Ovary (tissue), 9 donors: ENCODE data around the gene SCN2B. TPM values are rescaled to one million over a fixed set of nuclear protein-coding genes. Genes with fewer than 3 reads are reported as not detected.

Experiments used
- DNase-seq, 5 donors: peaks; one replicate each; pipeline ENCODE4 v3.0.0-alpha.2; 2019 to 2020
- H3K27ac ChIP-seq, 2 donors: fragments of 200-600 bp; one replicate each; pipeline versions ENCODE4 v1.5.1 to v1.8.0; 2019 to 2022
- H3K27me3 ChIP-seq: fragments of 200-600 bp; one replicate; pipeline ENCODE4 v1.8.0; 2022
- H3K36me3 ChIP-seq: fragments of 200-600 bp; sonication (generic); one replicate; pipeline ENCODE4 v1.5.1; 2019
- H3K4me1 ChIP-seq: one replicate; pipeline ENCODE4 v1.8.1; 2013; ENCODE audit warnings: mild to moderate bottlenecking, moderate library complexity; ENCODE audit not compliant: insufficient read depth
- H3K4me3 ChIP-seq: fragments of 200-600 bp; sonication (generic); one replicate; pipeline ENCODE4 v1.5.1; 2017
- H3K9me3 ChIP-seq, 2 donors: fragments of 200-600 bp in 1 of 2; sonication (generic) in 1 of 2; one replicate each; pipeline versions ENCODE4 v1.5.1 to v1.8.1; 2013 to 2019; ENCODE audit warnings: mild to moderate bottlenecking in 1 of 2, moderate library complexity in 1 of 2
- CTCF ChIP-seq, 3 donors: fragments of 450-650 bp in 2 of 3; fragments of 200-600 bp in 1 of 3; IDR thresholded peaks; one replicate each; pipeline versions ENCODE4 v1.5.1 to v1.8.0; 2016 to 2022; ENCODE audit warnings: antibody characterized with exemption in 3 of 3, mild to moderate bottlenecking in 1 of 3
- EP300 ChIP-seq: sonication (generic); formaldehyde crosslinking; IDR thresholded peaks from one replicate; pipeline ENCODE4 v1.6.1; 2017; ENCODE audit warnings: antibody characterized with exemption
- POLR2A ChIP-seq: fragments of 450-650 bp; IDR thresholded peaks from one replicate; pipeline ENCODE4 v1.6.1; 2017; ENCODE audit warnings: antibody characterized with exemption, mild to moderate bottlenecking, moderate library complexity
- WGBS, 3 donors: extraction: QIAGEN DNeasy Blood & Tissue Kit in 1 of 3; methylation state at CpG; one replicate each; pipeline versions ENCODE4 v1.1.5 to v1.1.7; 2013 to 2017; 5-methylcytosine and 5-hydroxymethylcytosine counted together
- intact Hi-C, 4 donors: fragments of 100-400 bp; cut with DNase I; formaldehyde crosslinking; loops; one replicate each; pipeline versions ENCODE4 v1.11.0 to v1.15.1; 2022 to 2023
- polyA plus RNA-seq, 2 donors: library from polyadenylated mRNA; stranded (reverse); fragments of 200-250 nt in 1 of 2; fragments of 350-450 nt in 1 of 2; fragmentation: Illumina TruSeq in 1 of 2; extraction: RNeasy Lipid Tissue Mini Kit (QIAGEN cat#74804) in 1 of 2; gene quantifications; one replicate each; pipeline ENCODE4 v1.2.3, GENCODE V29; 2013 to 2014
- total RNA-seq, 7 donors: library from RNA; depleted of rRNA in 2 of 7; stranded (reverse); fragments of >200 nt in 2 of 7; fragmentation: NEBNext Ultra II Directional in 3 of 7; extraction: Animal tissue kit (Norgen Biotek cat#: 25700) in 3 of 7; gene quantifications; one replicate each; pipeline versions ENCODE4 v1.1.0 to v1.2.4, GENCODE V29; 2016 to 2023
- donor health status: DM: no; HTN: no; CAD: no; lungs with moderate emphysema.
- donor health status: DM: no; HTN: no; CAD: no.
- donor health status: Bipolar disorder and iron deficiency.
- donor health status: DM: yes; HTN: yes; CAD: no.
- donor health status: DM: no; HTN: no; CAD: no.
- donor health status: DM: yes; HTN: yes; CAD: no.

SCN2B gene
- total and polyA plus RNA-seq, 9 donors = 0.11 to 2.1 (median 0.38) TPM

GRCh38 chr11:118213781-118214180, 37.3 kb upstream of the SCN2B start:
- no peaks in the 10 kb centered on the region for H3K27me3 ChIP-seq
- H3K27ac ChIP-seq = no peak overlapping the region
- TF ChIP-seq POLR2A (no peak), CTCF (IDR thresholded peaks at IDR 0.05) (no peak), EP300 (no peak)
- no peaks in the 10 kb centered on the region for H3K4me1 ChIP-seq
- H3K36me3 ChIP-seq = no peaks in the 10 kb centered on the region
- no peak for DNase-seq
- intact Hi-C loops = no loop called here
- WGBS, 3 donors = 81 to 88% (median 87%) methylated on average over 2 of the region's 2 CpGs
- H3K9me3 ChIP-seq = no peaks in the 10 kb centered on the region
- no peak overlapping the region for H3K4me3 ChIP-seq

GRCh38 chr11:118213201-118213600, 36.8 kb upstream of the SCN2B start:
- no peak for TF ChIP-seq CTCF (IDR thresholded peaks at IDR 0.05)
- TF ChIP-seq POLR2A = no peak
- no peak for TF ChIP-seq EP300
- intact Hi-C loops = no loop called here
- WGBS, 3 donors = 68 to 77% (median 75%) methylated on average over 4 of the region's 4 CpGs

GRCh38 chr11:118212781-118213191, 36.3 kb upstream of the SCN2B start:
- Histone ChIP-seq H3K4me1 (no peaks in the 10 kb centered on the region), H3K27ac (no peak overlapping the region), H3K27me3 (no peaks in the 10 kb centered on the region), H3K9me3 (no peaks in the 10 kb centered on the region), H3K36me3 (no peaks in the 10 kb centered on the region), H3K4me3 (no peak overlapping the region)
- no peak for DNase-seq
- WGBS, 3 donors = 64 to 73% (median 70%) methylated on average over 2 of the region's 2 CpGs
- TF ChIP-seq EP300 = no peak
- no peak for TF ChIP-seq POLR2A
- TF ChIP-seq CTCF (IDR thresholded peaks at IDR 0.05) = no peak
- intact Hi-C loops = no loop called here

More at GRCh38 chr11:118213201-118213600, 36.8 kb upstream of the SCN2B start:
- Histone ChIP-seq H3K27ac (no peak overlapping the region), H3K4me1 (no peaks in the 10 kb centered on the region), H3K36me3 (no peaks in the 10 kb centered on the region), H3K9me3 (no peaks in the 10 kb centered on the region), H3K4me3 (no peak overlapping the region), H3K27me3 (no peaks in the 10 kb centered on the region)
- no peak for DNase-seq

GRCh38 chr11:118212131-118212725, 35.8 kb upstream of the SCN2B start:
- H3K36me3 ChIP-seq = no peaks in the 10 kb centered on the region
- intact Hi-C loops = no loop called here
- TF ChIP-seq POLR2A (no peak), EP300 (no peak), CTCF (IDR thresholded peaks at IDR 0.05) (no peak)
- H3K4me3 ChIP-seq = no peak overlapping the region
- no peaks in the 10 kb centered on the region for H3K27me3 ChIP-seq
- 68 to 75% (median 75%) methylated on average over 7 of the region's 7 CpGs for WGBS, 3 donors
- DNase-seq = no peak
- no peaks in the 10 kb centered on the region for H3K4me1 ChIP-seq
- H3K27ac ChIP-seq = no peak overlapping the region
- H3K9me3 ChIP-seq = no peaks in the 10 kb centered on the region
